ENCODE data around the gene LRRC3. TPM values are rescaled to one million over a fixed set of nuclear protein-coding genes. Genes with fewer than 3 reads are reported as not detected.

LRRC3 gene
- total RNA-seq, 2 donors from 2014 or later = 2.0 to 2.7 TPM

Other genes starting within 250 kb of the LRRC3 start
- gene ICOSLG, start 214.6 kb upstream of the LRRC3 start, total RNA-seq = 1 to 10 TPM; 4.0 to 4.9 TPM
- gene DNMT3L, start 193.6 kb upstream of the LRRC3 start, total RNA-seq = not detected
- gene AIRE, start 169.6 kb upstream of the LRRC3 start, total RNA-seq = under 1 TPM in 1 of 2 donors, not detected in 1; 0.11 TPM
- gene PFKL, start 155.5 kb upstream of the LRRC3 start, total RNA-seq = 100 to 1,000 TPM; 300 to 332 TPM
- gene CFAP410, start 116.1 kb upstream of the LRRC3 start, total RNA-seq = 10 to 100 TPM; 19.8 to 21.4 TPM
- gene TRPM2, start 101.9 kb upstream of the LRRC3 start, total RNA-seq = 1 to 10 TPM; 2.6 to 4.2 TPM
- gene KRTAP10-1, start 84.7 kb downstream of the LRRC3 start, total RNA-seq = not detected
- not detected for gene KRTAP10-2, start 96.0 kb downstream of the LRRC3 start, total RNA-seq
- not detected for gene KRTAP10-3, start 103.3 kb downstream of the LRRC3 start, total RNA-seq
- gene KRTAP10-4, start 118.2 kb downstream of the LRRC3 start, total RNA-seq = not detected
- gene KRTAP10-5, start 125.1 kb downstream of the LRRC3 start, total RNA-seq = not detected
- gene KRTAP10-6, start 137.0 kb downstream of the LRRC3 start, total RNA-seq = not detected
- gene KRTAP10-7, start 145.1 kb downstream of the LRRC3 start, total RNA-seq = not detected
- not detected for gene KRTAP10-8, start 156.6 kb downstream of the LRRC3 start, total RNA-seq
- gene KRTAP10-9, start 171.6 kb downstream of the LRRC3 start, total RNA-seq = not detected
- not detected for gene KRTAP10-10, start 181.8 kb downstream of the LRRC3 start, total RNA-seq
- not detected for gene KRTAP10-11, start 190.9 kb downstream of the LRRC3 start, total RNA-seq
- gene KRTAP12-4, start 199.1 kb downstream of the LRRC3 start, total RNA-seq = not detected
- gene KRTAP12-3, start 202.4 kb downstream of the LRRC3 start, total RNA-seq = not detected
- gene KRTAP12-2, start 211.4 kb downstream of the LRRC3 start, total RNA-seq = not detected
- gene KRTAP12-1, start 226.7 kb downstream of the LRRC3 start, total RNA-seq = not detected
- gene KRTAP10-12, start 241.7 kb downstream of the LRRC3 start, total RNA-seq = not detected